H9 (cell line): ENCODE results near the gene CDC42. TPM values are rescaled to one million over a fixed set of nuclear protein-coding genes. Genes with fewer than 3 reads are reported as not detected.

Source experiments
- DNase-seq: peaks from one replicate; pipeline ENCODE4 v3.0.0-alpha.2; 2017
- H2AFZ ChIP-seq: one replicate; pipeline ENCODE4 v1.6.1; 2013; ENCODE audit warnings: mild to moderate bottlenecking, low read length, control low read depth, moderate library complexity
- H2AK5ac ChIP-seq: 2 replicates; pipeline ENCODE4 v1.6.1; 2013; ENCODE audit warnings: low read length, control low read depth, mixed read lengths; ENCODE audit not compliant: insufficient read length
- H2BK120ac ChIP-seq: one replicate; pipeline ENCODE4 v1.6.1; 2013; ENCODE audit warnings: low read depth, mild to moderate bottlenecking, low read length, control low read depth, inconsistent platforms; ENCODE audit not compliant: poor library complexity, severe bottlenecking
- H2BK12ac ChIP-seq: 2 replicates; pipeline ENCODE4 v1.6.1; 2013; ENCODE audit warnings: low read length, control low read depth, mixed read lengths, low read depth; ENCODE audit not compliant: insufficient read length
- H2BK15ac ChIP-seq: 2 replicates; pipeline ENCODE4 v1.6.1; 2013; ENCODE audit warnings: low read depth, low read length, control low read depth
- H2BK20ac ChIP-seq: one replicate; pipeline ENCODE4 v1.6.1; 2013; ENCODE audit warnings: low read depth, mild to moderate bottlenecking, low read length, control low read depth, inconsistent platforms; ENCODE audit not compliant: poor library complexity, severe bottlenecking
- H2BK5ac ChIP-seq: 2 replicates; pipeline ENCODE4 v1.6.1; 2013; ENCODE audit warnings: low read length, control low read depth, mixed read lengths; ENCODE audit not compliant: insufficient read length
- H3K14ac ChIP-seq: 2 replicates; pipeline ENCODE4 v1.6.1; 2013; ENCODE audit warnings: low read length, control low read depth; ENCODE audit not compliant: insufficient read depth
- H3K18ac ChIP-seq: 2 replicates; pipeline ENCODE4 v1.6.1; 2013; ENCODE audit warnings: low read depth, mild to moderate bottlenecking, mixed read lengths, low read length, control low read depth; ENCODE audit not compliant: insufficient read length
- H3K23ac ChIP-seq: 2 replicates; pipeline ENCODE4 v1.6.1; 2013; ENCODE audit warnings: low read length, control low read depth, mixed read lengths, low read depth; ENCODE audit not compliant: insufficient read length
- H3K23me2 ChIP-seq: 2 replicates; pipeline ENCODE4 v1.6.1; 2013; ENCODE audit warnings: low read depth, mild to moderate bottlenecking, mixed read lengths, low read length, control low read depth; ENCODE audit not compliant: insufficient read length, poor library complexity, severe bottlenecking
- H3K27ac ChIP-seq: 2 replicates; pipeline ENCODE4 v1.5.1; 2013; ENCODE audit warnings: low read length, control low read depth, mixed read lengths, low read depth; ENCODE audit not compliant: insufficient read length
- H3K27me3 ChIP-seq: 2 replicates; pipeline ENCODE4 v1.6.1; 2013; ENCODE audit warnings: low read length, control low read depth, inconsistent platforms; ENCODE audit not compliant: insufficient read depth
- H3K4ac ChIP-seq: 2 replicates; pipeline ENCODE4 v1.6.1; 2013; ENCODE audit warnings: low read depth, mild to moderate bottlenecking, control low read depth, inconsistent platforms, low read length, moderate library complexity
- H3K4me1 ChIP-seq: 2 replicates; pipeline ENCODE4 v1.6.1; 2013; ENCODE audit warnings: low read length, control low read depth, inconsistent platforms; ENCODE audit not compliant: insufficient read depth
- H3K4me2 ChIP-seq: 2 replicates; pipeline ENCODE4 v1.6.1; 2013; ENCODE audit warnings: low read length, control low read depth, mixed read lengths; ENCODE audit not compliant: insufficient read length, insufficient read depth
- H3K56ac ChIP-seq: 2 replicates; pipeline ENCODE4 v1.6.1; 2013; ENCODE audit warnings: low read depth, mild to moderate bottlenecking, mixed read lengths, low read length, control low read depth; ENCODE audit not compliant: insufficient read length
- H3K79me1 ChIP-seq: 2 replicates; pipeline ENCODE4 v1.6.1; 2013; ENCODE audit warnings: low read depth, mild to moderate bottlenecking, moderate library complexity, low read length, control low read depth, inconsistent platforms; ENCODE audit not compliant: insufficient read depth, poor library complexity, severe bottlenecking
- H3K79me2 ChIP-seq: 2 replicates; pipeline ENCODE4 v1.6.1; 2013; ENCODE audit warnings: low read length, control low read depth, inconsistent platforms; ENCODE audit not compliant: insufficient read depth
- H3K9ac ChIP-seq: 2 replicates; pipeline ENCODE4 v1.6.1; 2013; ENCODE audit warnings: low read length, control low read depth, mixed read lengths; ENCODE audit not compliant: insufficient read length; ENCODE audit errors: extremely low read depth
- H3K9me3 ChIP-seq: one replicate; pipeline ENCODE4 v1.6.1; 2013; ENCODE audit warnings: low read depth, low read length, inconsistent platforms; ENCODE audit not compliant: control insufficient read depth
- H3T11ph ChIP-seq: one replicate; pipeline ENCODE4 v1.6.1; 2013; ENCODE audit warnings: mild to moderate bottlenecking, low read length, control low read depth, inconsistent platforms
- H4K20me1 ChIP-seq: one replicate; pipeline ENCODE4 v1.6.1; 2013; ENCODE audit not compliant: control insufficient read depth, insufficient read length, insufficient read depth
- H4K5ac ChIP-seq: 2 replicates; pipeline ENCODE4 v1.6.1; 2013; ENCODE audit warnings: low read depth, mild to moderate bottlenecking, mixed read lengths, low read length, control low read depth; ENCODE audit not compliant: insufficient read length
- H4K8ac ChIP-seq: replicated peaks from 2 replicates; pipeline ENCODE4 v1.6.1; 2013; ENCODE audit warnings: low read length, control low read depth, mixed read lengths, low read depth; ENCODE audit not compliant: insufficient read length
- H4K91ac ChIP-seq: 2 replicates; pipeline ENCODE4 v1.6.1; 2013; ENCODE audit warnings: low read depth, mild to moderate bottlenecking, moderate library complexity, mixed read lengths, low read length, control low read depth; ENCODE audit not compliant: insufficient read length
- H3K27ac Mint-ChIP-seq, 3 experiments: 2 replicates in 2 of 3; 3 replicates in 1 of 3; pipeline ENCODE4 v1.8.0; 2020 to 2021; ENCODE audit warnings: mixed read lengths in 3 of 3, mild to moderate bottlenecking in 1 of 3, moderate library complexity in 1 of 3
- H3K27me3 Mint-ChIP-seq: 2 replicates; pipeline ENCODE4 v1.8.0; 2021; ENCODE audit warnings: low read depth, mild to moderate bottlenecking, moderate library complexity, mixed read lengths
- H3K36me3 Mint-ChIP-seq, 3 experiments: 2 replicates in 2 of 3; 3 replicates in 1 of 3; pipeline ENCODE4 v1.8.0; 2020 to 2021; ENCODE audit warnings: low read depth in 3 of 3, mixed read lengths in 3 of 3; ENCODE audit not compliant: insufficient read depth in 1 of 3
- H3K4me1 Mint-ChIP-seq, 2 experiments: 2 replicates each; pipeline ENCODE4 v1.8.0; 2020; ENCODE audit warnings: mixed read lengths in 2 of 2
- H3K4me3 Mint-ChIP-seq, 2 experiments: 2 replicates in 1 of 2; 3 replicates in 1 of 2; pipeline ENCODE4 v1.8.0; 2020 to 2021; ENCODE audit warnings: mild to moderate bottlenecking in 2 of 2, mixed read lengths in 2 of 2, moderate library complexity in 1 of 2
- H3K9me3 Mint-ChIP-seq, 2 experiments: 2 replicates in 1 of 2; 3 replicates in 1 of 2; pipeline ENCODE4 v1.8.0; 2020; ENCODE audit warnings: mild to moderate bottlenecking in 2 of 2, mixed read lengths in 2 of 2, moderate library complexity in 1 of 2
- CTCF ChIP-seq: fragments of 200-600 bp; sonication (generic); conservative IDR thresholded peaks from 3 replicates; pipeline ENCODE4 v1.8.0; 2021; ENCODE audit warnings: antibody characterized with exemption, mild to moderate bottlenecking
- WGBS: extraction: QIAGEN DNeasy Blood & Tissue Kit; methylation state at CpG from one replicate; pipeline ENCODE4 v1.1.7; 2013; ENCODE audit warnings: missing lambda C conversion rate, low lambda C conversion rate, mixed read lengths; ENCODE audit not compliant: insufficient read length; ENCODE audit errors: extremely low coverage; 5-methylcytosine and 5-hydroxymethylcytosine counted together
- total RNA-seq: library from RNA; stranded (reverse); gene quantifications from 2 replicates; pipeline ENCODE4 v1.2.1, GENCODE V29; 2021

CDC42 gene
- total RNA-seq, 1 experiment from 2014 or later: 197 TPM

GRCh38 chr1:22093513-22093912, 41.0 kb downstream of the CDC42 start:
- H3K18ac ChIP-seq: no peak overlapping the region
- no peak overlapping the region for H4K91ac ChIP-seq
- H3K4me1 ChIP-seq: peaks cover 13% of the 10 kb centered on the region
- no peak overlapping the region for H3K23ac ChIP-seq
- H3K79me1 ChIP-seq: no peaks in the 10 kb centered on the region
- no peak overlapping the region for H3K4ac ChIP-seq
- no peak overlapping the region for H3K14ac ChIP-seq
- H3K27me3 ChIP-seq: no peaks in the 10 kb centered on the region
- no peak overlapping the region for H2BK120ac ChIP-seq
- no peak overlapping the region for H2BK12ac ChIP-seq
- no peak overlapping the region for H2AFZ ChIP-seq
- no peaks in the 10 kb centered on the region for H3K9me3 ChIP-seq
- no peak overlapping the region for H2BK5ac ChIP-seq
- no peak overlapping the region for H3K27ac ChIP-seq
- H3T11ph ChIP-seq: no peak overlapping the region
- H3K4me3 Mint-ChIP-seq: no peak overlapping the region; a peak in 1 of 5 replicates
- no peak overlapping the region for H3K4me2 ChIP-seq
- H3K27me3 Mint-ChIP-seq: no peaks in the 10 kb centered on the region
- H2AK5ac ChIP-seq: no peak overlapping the region
- no peak for DNase-seq
- H2BK15ac ChIP-seq: no peak overlapping the region
- no peaks in the 10 kb centered on the region for H3K23me2 ChIP-seq
- no peak overlapping the region for H3K9ac ChIP-seq
- no peak overlapping the region for H4K8ac ChIP-seq
- peaks cover 4% of the 10 kb centered on the region for H3K79me2 ChIP-seq
- no peak overlapping the region for H3K56ac ChIP-seq
- H3K27ac Mint-ChIP-seq: no peak overlapping the region; a peak in 1 of 7 replicates
- no peak overlapping the region for H2BK20ac ChIP-seq
- no peaks in the 10 kb centered on the region for H4K20me1 ChIP-seq
- no peaks in the 10 kb centered on the region for H3K9me3 Mint-ChIP-seq
- no peak overlapping the region for H4K5ac ChIP-seq
- peaks cover 0 to 45% (median 30%) of the 10 kb centered on the region in 3 experiments; a peak in 5 of 7 replicates for H3K36me3 Mint-ChIP-seq
- no peak for TF ChIP-seq CTCF
- WGBS: no CpG with 5 or more reads among the region's 1 CpG
- peaks cover 33 to 48% of the 10 kb centered on the region in 2 experiments for H3K4me1 Mint-ChIP-seq
